Activated T-cell treated with anti-CD3 and anti-CD28 coated beads, Interleukin-2, amount 50 U/mL, for 48 hours (primary cell): ENCODE data around the gene ZNF660.
"Not testable (repeated sequence)": the region's sequence is repeated elsewhere in the genome, so short reads cannot be mapped to it uniquely, and the experiment has no call there.

ENCODE experiments used
- DNase-seq, 2 experiments: peaks; one replicate each; pipeline ENCODE4 v3.0.0-alpha.2; 2020

The ZNF660 gene

DNA sequence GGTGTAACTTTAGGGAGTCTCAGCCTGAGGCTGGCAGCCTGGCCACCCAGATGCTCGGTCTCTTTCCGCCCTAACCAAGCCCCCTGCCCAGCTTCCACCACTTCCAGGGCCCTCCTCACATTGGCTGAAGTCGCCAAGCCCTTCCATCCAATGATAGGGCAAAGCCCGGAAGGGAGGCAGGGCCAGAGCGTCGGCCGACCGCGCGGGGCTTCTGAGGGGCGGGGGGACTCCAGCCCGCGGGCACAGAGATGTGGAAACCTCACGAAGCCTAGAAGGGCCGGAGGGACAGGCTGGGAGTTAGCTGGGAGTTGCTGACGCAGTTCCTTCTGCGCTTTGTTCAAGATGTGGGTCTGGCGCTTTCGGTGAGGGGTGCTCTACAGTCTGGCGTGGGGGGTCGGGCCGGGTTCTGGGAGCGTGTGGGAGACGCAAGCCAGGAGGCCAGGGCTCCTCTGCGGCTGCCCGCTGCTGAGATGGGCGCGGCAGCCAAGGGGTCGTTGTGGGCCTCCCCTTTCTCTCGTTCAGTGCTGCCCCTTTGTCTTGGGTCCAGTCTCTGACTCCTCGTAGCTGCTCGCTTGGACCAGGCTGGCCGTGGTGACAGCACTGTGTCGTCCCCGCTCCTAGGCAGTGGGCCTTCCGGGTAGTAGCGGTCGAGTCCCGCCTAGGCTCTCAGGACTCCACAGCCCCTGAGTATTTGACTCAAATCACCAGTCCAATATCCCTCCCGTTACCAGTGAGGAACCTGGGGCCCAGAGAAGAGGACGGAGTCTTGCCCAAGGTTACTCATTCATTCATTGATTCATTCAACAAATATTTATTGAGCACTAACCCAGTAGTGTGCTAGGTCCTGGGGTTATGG is at the start of gene ZNF660:
Gene ZNF660 (plus strand): TSS at position 319 of the 856 bp plus-strand sequence. CDS start 9,230 bp downstream, outside the sequence.
- DNase-seq = peak in 1 of 2 experiments; percentile 17

DNA sequence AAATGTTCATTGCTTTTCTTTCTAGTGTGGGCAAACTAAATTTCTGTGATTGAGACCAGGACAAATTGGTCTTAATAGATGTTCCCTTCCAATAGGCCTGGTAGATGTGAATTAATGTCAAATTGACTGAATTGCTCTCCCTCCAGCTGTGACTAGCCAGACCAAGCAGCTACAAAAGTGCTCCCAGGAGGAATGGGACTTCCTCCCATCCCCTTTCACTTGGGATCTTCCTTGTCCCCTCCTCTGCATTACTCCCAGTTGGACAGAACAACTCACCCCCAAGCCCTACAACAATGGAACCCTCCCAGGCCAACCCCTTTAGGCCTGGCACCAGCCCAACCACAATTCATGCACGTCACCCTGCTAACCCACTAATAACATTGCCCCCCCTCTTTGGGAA is 49.4 kb upstream of the ZNF660 start:
- DNase-seq = no peak

DNA sequence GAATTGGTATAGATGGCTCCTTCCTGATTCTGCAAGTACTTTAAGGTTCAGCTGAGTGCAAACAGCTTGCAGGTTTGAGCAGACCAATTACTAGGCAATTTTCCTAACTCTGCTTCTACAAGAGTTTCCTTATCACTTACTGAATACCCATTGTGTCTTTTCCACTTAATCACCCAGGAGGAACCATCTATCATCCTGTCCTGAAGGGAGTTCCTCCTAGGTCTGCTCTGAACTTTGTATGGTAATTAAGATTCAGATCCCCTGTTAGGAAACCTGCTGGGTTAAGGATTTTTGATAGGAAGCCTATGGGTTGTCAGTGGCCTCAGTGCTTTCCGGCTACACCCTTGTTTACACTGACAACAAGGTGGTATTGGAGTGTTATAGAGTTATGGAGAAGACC is 40.0 kb upstream of the ZNF660 start:
- DNase-seq = not testable (repeated sequence)

DNA sequence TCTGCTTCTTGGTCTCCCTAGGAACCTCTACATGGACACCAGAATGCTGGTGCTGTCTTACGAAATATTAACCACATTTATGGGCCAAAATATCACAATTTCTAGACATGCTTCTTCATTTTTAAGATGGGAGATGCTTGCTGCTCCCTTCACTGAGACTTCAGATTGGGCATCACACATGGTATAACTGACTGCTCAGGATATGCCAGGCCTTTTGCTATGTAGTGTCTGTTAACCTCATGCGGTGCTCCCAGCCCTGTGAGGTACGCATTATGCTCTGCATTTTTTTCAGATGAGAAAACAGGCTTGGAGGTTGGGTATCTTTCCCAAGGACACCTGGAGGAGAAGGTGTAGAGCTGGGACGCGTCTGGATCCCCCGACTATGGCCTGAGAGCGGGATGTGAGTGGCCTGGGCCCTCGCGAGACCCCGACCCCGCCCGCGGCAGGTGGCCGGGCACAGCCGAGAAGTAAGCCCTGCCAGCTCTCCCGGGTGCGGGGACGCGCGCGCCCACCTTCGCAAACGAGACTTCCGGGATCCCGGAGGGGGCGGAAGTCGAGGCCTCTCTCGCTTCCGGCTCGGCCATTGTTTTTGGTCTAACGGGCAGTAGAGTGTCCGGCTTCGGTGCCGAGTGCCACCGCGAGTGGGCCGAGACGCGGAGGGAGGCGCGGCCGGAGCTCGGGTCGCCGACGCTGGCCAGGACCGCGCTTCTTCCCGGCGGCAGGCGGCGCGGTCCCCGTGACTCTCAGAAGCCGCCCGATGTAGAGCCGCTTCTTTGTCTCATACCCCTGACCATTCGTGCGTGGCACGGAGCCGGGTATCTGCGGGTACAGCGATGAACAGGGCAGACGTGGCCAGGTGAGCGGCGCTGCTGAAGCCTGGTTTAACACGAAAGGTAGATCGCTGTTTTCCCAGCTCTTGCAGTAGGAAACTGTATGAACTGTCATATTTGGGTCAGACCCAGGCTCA is 29.9 kb upstream of the ZNF660 start, which contains the start of gene ZKSCAN7:
Gene ZKSCAN7 (plus strand): TSS at position 568 of the 967 bp plus-strand sequence. CDS start 1,855 bp downstream, outside the sequence.
- DNase-seq = peak; percentile 68 to 74

DNA sequence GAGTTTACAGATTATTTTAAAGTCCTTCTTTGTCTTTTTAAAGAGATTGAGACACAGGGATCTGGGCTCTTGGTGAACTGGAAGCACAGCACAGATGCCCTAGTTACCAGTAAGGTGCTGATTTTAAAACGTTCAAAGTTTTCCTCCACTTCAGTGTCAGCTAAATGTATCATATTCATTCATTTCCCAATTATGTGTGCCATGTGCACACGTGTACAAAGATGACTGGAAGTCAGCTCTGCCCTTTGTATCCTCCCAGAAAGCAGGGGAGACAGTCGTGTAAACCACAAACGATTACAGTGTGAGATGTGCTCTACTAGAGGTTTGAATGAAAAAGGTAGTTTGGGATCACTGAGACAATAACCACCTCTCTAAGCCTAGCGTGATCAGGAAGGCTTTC is 29.0 kb upstream of the ZNF660 start:
- DNase-seq = no peak

DNA sequence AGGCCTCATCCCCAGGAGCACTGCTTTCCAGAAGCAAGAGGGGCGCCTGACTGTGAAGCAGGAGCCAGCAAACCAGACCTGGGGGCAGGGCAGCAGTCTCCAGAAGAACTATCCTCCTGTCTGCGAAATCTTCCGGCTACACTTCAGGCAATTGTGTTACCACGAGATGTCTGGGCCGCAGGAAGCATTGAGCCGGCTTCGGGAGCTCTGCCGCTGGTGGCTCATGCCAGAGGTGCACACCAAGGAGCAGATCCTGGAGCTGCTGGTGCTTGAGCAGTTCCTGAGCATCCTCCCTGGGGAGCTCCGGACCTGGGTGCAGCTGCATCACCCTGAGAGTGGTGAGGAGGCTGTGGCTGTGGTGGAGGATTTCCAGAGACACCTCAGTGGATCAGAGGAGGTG is 27.7 kb upstream of the ZNF660 start:
- no peak for DNase-seq

DNA sequence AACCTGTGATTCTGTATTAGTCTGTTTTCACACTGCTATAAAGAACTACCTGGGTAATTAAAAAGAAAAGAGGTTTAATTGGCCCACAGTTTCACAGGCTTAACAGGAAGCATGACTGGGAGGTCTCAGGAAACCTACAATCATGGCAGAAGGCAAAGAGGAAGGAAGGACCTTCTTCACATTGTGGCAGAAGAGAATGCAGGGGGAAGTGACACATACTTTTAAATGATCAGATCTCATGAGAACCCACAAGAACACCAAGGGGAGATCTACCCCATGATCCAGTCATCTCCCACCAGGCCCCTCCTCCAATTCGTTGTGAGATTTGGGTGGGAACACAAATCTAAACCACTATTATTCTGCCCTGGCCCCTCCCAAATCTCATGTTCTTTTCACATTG is 23.7 kb upstream of the ZNF660 start:
- no peak for DNase-seq

DNA sequence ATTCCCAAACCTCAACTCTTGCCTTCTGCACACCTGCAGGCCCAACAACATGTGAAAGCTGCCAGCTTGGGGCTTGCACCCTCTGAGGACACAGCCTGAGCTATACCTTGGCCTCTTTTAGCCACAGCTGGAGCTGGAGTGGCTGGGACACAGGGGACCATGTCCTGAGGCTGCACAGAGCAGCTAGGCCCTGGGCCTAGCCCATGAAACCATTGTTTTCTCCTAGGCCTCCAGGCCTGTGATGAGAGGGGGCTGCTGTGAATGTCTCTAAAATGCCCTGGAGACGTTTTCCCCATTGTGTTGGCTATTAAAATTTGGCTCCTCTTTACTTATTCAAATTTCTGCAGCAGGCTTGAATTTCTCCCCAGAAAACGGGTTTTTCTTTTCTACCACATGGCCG is 22.6 kb upstream of the ZNF660 start:
- no peak for DNase-seq

DNA sequence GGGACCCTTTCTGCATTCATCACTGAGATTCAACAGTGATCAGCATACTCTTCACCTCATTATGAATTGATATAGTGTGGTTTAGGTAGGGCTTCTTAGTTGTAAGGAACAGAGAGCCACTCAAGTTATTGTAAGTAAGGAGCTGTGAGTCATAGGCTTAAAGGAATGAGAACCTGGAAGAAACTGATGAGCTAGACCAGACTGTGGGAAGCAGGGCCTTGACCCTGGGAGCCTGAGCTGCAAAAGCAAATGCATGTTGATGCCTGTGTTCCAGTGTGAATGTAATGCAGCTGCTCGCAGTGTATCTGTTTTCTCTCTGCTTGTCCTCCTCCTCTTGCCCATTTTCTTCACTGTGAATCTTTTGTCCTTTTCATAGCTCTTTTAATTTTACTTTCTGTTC is 16.2 kb upstream of the ZNF660 start:
- DNase-seq = no peak

DNA sequence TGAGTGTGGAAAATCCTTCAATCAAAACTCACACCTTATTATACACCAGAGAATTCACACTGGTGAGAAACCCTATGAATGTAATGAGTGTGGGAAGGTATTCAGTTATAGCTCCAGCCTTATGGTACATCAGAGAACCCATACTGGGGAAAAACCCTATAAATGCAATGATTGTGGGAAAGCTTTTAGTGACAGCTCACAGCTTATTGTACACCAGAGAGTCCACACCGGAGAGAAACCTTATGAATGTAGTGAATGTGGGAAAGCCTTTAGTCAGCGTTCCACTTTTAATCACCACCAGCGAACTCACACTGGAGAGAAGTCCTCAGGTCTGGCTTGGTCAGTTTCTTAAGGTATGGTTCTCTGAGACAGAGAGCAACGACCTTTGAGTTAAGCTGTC is 13.7 kb upstream of the ZNF660 start:
- DNase-seq = no peak

DNA sequence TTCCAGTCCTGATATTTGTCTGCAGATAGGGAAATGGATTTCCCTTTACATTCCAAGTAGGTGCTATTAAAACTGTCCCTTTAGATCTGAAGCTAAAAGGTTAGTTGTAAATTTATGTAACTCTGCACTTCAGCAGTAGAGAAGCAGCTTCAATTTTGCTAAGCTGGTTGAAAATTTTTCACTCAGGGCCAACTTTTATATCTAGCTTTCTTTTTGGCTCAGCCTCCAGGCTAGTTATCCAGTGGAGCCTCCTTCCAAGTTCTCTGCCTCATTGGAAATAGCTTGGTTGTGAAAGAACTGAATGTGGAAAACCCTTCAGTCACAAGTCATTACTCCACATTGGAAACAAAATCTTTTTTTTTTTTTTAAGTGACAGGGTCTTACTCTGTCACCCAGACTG is 8.2 kb upstream of the ZNF660 start:
- no peak for DNase-seq

DNA sequence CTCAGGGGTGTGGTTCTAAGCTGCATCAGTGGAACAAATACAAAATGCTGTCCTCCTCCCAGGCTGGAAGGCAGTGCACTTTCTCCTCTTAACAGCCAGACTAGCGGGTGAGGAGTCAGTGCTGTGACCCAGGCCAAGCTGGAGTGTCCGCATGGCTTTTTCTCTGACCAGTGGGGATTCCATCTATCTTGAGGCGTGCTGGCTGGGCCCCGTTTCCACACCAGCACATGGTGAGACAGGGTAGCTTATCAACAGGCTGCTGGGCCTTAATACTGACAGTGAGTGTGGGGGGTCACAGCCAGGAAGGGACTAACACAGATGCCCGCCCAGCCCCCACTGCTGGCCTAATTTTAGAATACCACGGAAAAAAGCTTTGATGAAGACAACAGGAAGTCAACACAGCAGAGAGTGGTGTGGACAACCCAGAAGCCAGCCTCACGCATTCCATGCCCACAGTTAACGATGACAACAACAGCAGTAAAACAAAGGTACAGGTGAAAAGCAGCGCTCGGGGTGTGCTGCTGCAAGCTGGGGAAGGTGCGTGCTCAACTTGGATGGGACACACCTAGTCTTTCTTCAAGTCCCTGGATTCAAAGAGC is 7.3 kb upstream of the ZNF660 start:
- not testable (repeated sequence) for DNase-seq

DNA sequence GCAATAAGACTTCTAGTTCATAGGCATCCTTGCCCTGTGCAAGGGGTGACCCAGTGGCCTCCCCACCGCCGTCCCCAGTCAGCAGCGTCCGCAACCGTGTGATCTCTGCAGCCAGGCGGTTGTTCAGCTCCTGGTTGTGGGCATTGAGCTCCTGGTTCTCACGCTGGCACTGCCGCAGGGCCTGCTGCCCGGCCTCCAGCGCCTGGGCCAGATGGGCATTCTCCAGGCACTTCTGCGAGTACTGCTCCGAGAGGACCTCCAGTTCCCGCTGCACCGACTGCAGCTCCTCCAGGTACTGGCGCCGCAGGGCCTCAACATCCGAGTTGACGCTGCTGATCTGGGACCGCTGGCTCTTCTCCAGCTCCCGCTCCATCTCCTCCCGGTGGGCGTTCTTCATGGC is 6.4 kb upstream of the ZNF660 start:
- DNase-seq = not testable (repeated sequence)

DNA sequence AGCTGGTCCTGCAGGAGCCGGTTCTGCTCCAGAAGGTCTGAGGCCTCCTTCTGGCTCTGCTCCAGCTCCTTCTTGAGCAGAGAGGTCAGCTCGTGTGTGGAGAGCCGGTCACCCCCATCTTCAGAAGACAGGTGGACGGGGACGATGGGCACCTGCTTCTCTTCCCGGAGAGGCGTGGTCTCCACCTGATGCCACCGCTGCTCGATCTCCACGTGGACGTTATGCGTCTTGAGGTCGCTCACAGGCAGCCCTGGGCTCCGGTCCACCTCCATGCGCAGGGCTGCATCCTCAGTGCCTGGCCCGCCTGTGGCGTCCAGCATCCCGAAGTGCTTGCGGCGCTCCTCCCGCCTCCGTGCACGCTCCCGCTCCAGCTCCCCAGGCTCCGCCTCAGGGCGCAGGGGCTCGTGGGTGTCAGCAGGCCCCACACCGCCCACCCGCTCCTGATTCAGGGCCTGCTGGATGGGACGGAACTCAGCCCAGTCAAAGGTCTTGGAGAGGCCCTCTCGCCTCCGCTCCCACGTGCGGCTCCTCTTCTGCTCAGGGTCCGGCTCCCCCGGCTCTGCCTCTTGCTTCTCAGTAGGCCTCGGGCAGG is 5.7 kb upstream of the ZNF660 start:
- DNase-seq = not testable (repeated sequence)

DNA sequence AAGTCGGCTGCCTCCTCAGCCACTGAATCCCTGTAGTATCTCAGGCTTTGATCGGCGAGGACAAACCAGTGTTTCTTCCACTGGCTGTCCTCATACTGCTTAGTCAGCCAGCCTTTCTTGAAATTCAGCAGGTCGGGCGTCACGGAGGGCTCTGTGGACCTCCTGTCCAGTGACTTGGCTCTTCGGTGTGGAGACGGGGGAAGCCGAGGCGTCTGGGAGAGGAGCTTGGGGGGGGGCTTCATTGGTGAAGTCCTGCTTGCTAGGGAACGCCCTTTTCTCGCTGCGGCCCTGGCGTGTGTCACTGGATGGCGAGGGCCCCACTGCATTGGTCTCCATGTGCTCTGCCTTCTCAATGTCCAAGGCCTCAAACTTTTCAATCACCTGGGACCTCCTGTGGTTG is 5.0 kb upstream of the ZNF660 start:
- DNase-seq = not testable (repeated sequence)

DNA sequence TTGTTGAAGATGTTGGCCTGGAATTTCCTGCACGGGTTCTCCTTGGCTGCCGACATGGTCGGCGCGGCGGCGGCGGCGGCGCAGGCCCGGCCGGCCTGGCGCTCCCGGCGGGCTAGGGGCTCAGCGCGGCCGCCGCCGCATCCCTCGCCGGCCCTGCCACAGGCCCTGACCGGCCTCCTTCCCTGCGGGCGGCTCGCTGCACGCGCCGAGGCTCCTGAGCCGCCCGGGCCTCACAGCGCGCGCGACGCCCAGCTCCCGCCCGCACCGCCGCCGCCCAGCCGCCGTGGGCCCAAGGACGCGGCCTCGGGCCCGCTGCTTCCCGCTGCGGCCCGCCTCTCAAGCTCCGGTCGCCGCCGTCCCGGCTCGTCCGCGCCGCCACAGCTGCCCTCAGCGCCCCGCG is 3.8 kb upstream of the ZNF660 start:
- not testable (repeated sequence) for DNase-seq

DNA sequence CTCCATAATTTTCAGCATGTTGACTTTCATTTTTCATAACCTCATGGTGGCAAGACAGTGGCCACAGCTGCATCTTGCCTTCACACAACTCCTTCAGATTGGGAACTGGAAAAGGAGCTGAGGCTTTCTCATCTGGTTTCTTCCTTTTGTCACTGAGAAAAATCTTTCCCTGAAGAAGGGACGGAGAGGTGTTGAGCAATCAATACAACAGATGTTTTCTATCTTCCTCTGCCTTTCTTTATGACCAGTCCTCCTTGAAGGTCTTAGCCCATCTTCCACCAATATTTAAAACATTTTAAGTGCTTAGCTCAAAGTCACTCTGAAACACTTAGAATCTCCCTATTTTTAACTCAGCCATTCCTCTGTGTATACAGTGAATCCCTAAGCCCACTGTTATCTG is 11.9 kb downstream of the ZNF660 start:
- DNase-seq = no peak

DNA sequence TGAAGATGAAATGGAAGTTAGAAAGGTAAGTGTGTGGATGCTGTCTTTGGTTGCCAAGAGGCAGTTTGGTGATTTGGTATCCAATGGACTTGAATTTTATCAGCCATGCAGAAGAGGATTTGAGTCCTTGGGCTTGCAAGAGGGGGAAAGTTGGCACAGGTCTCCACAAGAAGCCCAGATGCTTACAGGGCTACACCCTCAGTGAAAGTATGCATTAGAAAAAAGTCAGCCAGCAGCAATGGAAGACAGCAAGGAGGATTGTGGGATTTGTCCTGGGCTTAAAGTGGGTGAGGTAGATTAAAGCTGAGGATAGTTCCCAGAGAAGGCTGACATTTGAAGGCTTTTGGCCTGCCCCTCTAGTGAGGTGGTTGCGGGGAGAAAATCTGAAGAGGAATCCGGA is 17.0 kb downstream of the ZNF660 start:
- no peak for DNase-seq

DNA sequence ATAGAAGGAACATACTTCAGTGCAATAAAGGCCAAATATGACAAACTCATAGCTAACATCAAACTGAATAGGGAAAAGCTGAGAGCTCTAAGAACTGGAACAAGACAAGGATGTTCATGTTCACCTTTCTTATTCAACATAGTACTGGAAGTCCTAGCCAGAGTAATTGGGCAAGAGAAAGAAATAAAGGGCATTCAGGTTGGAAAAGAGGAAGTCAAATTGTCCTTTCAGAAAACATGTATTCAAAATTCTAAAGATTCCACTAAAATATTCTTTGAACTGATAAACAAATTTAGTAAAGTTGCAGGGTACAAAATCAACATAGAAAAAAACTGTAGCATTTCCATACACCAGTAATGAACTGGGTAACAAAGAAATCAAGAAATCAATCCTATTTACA is 27.9 kb downstream of the ZNF660 start:
- no peak for DNase-seq

DNA sequence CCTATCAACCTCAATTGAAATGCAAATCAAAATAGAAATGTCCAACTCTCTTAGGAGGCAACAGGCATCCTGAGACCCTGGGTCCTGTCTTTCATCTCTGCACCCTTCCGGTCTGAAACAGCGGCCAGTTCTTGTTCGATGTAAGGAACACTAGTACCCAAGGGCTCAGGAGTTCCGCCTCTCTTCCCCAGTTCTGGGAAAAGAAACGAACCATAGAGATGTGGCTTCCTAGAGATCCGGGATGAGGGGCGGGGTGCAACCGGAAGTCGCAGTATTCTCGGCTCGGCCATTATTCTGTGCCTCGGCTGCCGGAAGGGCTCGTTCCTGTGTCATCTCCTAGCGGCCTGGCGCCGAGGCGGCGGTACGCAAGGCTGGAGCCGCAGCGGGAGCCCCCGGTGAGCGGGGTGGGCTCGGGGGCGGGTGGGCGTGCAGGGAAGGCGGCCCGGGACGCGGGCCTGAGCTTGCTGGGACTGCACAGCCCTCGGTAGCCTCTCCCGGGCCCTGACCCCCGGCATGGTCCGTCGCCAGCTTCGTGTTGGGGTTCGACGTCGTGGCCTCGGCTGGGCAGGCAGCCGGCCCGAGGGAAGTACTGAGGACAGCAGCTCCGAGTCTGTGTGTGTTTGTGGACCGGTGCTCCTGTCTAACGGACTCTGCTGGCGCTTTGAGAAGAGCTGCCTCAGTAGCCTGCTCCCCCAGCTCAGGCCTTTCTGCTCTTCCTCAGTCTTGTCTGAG is 40.2 kb downstream of the ZNF660 start, which contains the start of gene ZNF197:
Gene ZNF197 (plus strand): TSS at position 288 of the 732 bp plus-strand sequence. CDS start 4,119 bp downstream, outside the sequence.
- peak; percentile 79 to 81 for DNase-seq

DNA sequence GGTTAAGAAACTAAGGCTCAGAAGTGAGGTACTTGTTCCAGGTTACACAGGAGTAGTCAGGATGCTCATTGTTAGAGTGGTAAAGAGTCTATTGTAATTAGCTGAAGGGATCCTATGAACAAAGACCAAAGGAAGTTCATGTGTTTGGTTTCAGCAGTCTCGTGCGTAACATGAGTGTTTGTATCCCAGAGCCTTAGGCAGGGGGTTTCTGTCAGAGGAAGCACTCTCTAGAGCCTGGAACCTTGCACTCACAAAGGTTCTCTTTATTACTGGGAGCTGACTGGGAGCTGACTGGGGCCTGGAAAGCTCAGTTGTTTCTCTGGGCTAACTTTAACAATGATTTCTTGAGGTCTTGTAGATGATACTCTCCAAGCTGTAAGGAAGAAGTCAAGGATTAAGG is 44.0 kb downstream of the ZNF660 start:
- no peak for DNase-seq

DNA sequence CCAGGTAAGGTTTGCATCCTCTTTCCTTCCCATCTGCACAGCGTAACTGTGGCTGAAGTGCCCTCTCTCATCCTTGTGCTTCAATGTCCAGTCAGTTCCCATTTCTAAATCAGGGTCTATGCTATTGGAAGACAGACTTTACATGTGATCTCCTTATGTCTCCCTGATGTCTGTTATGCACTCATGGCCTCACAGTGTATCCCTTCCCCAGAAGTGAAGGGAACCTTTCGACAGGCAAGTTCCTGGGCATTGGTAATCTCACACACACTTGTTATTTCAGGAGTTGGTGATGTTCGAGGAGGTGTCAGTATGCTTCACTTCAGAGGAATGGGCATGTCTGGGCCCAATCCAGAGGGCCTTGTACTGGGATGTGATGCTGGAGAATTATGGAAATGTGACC is 47.4 kb downstream of the ZNF660 start:
- DNase-seq = no peak
